ENCODE results near the gene FIGN.

Gene FIGN

GRCh38 chr2:163600801-163601200, 135.0 kb downstream of the FIGN start:
- DNase-seq (ENCODE audit: low spot score): no peak
- no peak for TF ChIP-seq CTCF (IDR thresholded peaks at IDR 0.05; ENCODE audit: extremely low read depth, missing control alignments)

- TF ChIP-seq CTCF (IDR thresholded peaks at IDR 0.05; ENCODE audit: extremely low read depth, missing control alignments): no peak
- no peak for DNase-seq (ENCODE audit: low spot score)
These were observed 140.8 kb downstream of the FIGN start for GRCh38 chr2:163595028-163595427.

GRCh38 chr2:163594497-163594896, 141.3 kb downstream of the FIGN start:
- no peak for DNase-seq (ENCODE audit: low spot score)
- no peak for TF ChIP-seq CTCF (IDR thresholded peaks at IDR 0.05; ENCODE audit: extremely low read depth, missing control alignments)

GRCh38 chr2:163593982-163594381, 141.8 kb downstream of the FIGN start:
- TF ChIP-seq CTCF (IDR thresholded peaks at IDR 0.05; ENCODE audit: extremely low read depth, missing control alignments): no peak
- no peak for DNase-seq (ENCODE audit: low spot score)

GRCh38 chr2:163592954-163593622, 142.7 kb downstream of the FIGN start:
- no peak for DNase-seq (ENCODE audit: low spot score)
- no peak for TF ChIP-seq CTCF (IDR thresholded peaks at IDR 0.05; ENCODE audit: extremely low read depth, missing control alignments)

- no peak for TF ChIP-seq CTCF (IDR thresholded peaks at IDR 0.05; ENCODE audit: extremely low read depth, missing control alignments)
- DNase-seq (ENCODE audit: low spot score): no peak
These were observed 144.3 kb downstream of the FIGN start for GRCh38 chr2:163591461-163591860.

- DNase-seq (ENCODE audit: low spot score): no peak
- TF ChIP-seq CTCF (IDR thresholded peaks at IDR 0.05; ENCODE audit: extremely low read depth, missing control alignments): no peak
These were observed 155.1 kb downstream of the FIGN start for GRCh38 chr2:163580757-163581156.
